ENCODE data around the gene FGF1.

FGF1 gene

DNA sequence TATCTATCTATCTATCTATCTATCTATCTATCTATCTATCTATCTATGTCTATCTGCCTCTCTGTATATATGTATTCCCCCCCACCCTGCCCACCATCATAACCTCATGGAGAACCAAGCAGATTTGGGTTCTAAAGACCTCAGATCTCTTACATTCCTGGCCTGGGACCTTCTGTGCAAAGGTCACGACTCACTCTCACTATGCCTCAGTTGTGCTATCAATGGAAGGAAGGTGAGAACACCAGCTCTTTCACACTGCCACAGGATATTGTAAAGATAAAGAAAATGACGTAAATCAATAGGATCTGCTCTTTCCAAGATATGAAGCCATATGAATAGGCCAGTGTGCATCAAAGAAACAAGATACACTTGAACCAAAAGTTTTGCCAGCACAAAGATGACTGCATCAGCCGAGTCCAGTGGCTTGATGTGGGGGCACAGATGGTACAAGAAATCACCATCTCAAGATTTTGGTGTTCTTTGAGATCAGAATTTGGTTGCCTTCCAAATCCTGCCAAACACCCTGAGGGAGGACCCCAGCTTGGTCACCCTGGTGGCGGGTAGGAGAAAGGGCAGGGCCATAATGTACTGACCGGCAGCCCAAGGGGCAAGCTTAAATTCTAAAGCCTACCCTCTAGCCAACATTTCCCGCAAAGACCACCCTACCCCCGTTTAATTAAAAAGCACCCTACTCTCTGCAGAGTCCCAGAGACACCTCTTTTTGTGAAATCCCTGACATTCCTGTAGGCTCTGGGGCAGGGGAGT is 8.4 kb upstream of the FGF1 start:
- Histone ChIP-seq H3K27ac (ENCODE audit: low read length) (no peak overlapping the region), H3K4me1 (ENCODE audit: control insufficient read depth, low read depth, low read length) (peaks cover 12% of the 10 kb centered on the region), H3K36me3 (ENCODE audit: control insufficient read depth, low read depth, low read length) (no peaks in the 10 kb centered on the region), H3K27me3 (ENCODE audit: control insufficient read depth, insufficient read depth, low read length) (no peaks in the 10 kb centered on the region), H3K9me3 (ENCODE audit: control insufficient read depth, low read depth, low read length) (no peaks in the 10 kb centered on the region), H3K9ac (ENCODE audit: low read length) (no peak overlapping the region), H3K4me3 (ENCODE audit: low read length) (no peak overlapping the region)

DNA sequence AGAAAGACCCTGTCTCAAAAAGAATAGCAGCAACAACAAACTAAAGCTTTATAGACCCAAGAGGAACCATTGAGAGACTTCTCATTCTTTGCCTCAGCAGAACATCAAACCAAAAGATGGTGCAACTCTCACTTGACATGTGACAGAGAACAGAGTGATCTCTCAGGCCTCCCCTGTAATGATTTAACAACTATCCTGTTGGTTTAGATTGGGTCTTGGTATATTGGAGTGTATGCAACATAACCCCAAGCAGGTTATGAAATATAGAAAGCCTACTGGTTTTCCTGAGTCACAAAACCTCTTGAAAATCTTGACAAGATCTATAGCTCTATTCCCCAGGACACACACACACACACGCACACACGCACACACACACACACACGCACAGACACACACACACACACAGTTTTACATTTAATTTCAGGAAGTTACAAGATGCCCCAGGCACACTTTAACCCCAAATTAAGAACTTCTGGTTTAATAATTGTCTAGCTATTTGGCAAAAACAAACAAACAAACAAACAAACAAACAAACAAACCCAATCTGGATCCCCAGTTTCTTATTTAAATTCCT is 6.5 kb upstream of the FGF1 start:
- Histone ChIP-seq H3K27ac (ENCODE audit: low read length) (no peak overlapping the region), H3K9me3 (ENCODE audit: control insufficient read depth, low read depth, low read length) (no peaks in the 10 kb centered on the region), H3K4me1 (ENCODE audit: control insufficient read depth, low read depth, low read length) (peaks cover 9% of the 10 kb centered on the region), H3K27me3 (ENCODE audit: control insufficient read depth, insufficient read depth, low read length) (no peaks in the 10 kb centered on the region), H3K4me3 (ENCODE audit: low read length) (no peak overlapping the region), H3K36me3 (ENCODE audit: control insufficient read depth, low read depth, low read length) (no peaks in the 10 kb centered on the region), H3K9ac (ENCODE audit: low read length) (no peak overlapping the region)

DNA sequence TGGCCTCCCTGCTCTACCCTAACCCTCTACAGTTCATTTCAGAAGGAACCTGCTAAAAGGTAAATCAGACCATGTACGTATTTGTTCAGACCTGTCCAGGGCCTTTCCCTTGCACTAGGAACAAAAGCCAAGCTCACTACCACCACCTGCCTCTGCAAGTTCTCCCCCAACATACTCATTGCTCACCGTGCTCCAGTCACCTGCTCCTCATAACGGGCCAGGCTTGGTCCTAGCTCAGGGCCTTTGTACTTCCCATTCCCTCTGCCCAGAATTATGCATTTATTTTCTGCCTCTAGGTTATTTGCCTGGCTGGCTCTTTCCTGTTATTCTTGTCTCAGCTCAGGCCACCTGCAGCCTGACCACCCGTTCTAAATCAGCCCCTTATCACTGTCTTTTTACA is 4.8 kb upstream of the FGF1 start:
- Histone ChIP-seq H3K4me1 (ENCODE audit: control insufficient read depth, low read depth, low read length) (peaks cover 20% of the 10 kb centered on the region), H3K36me3 (ENCODE audit: control insufficient read depth, low read depth, low read length) (no peaks in the 10 kb centered on the region), H3K27ac (ENCODE audit: low read length) (no peak overlapping the region)

DNA sequence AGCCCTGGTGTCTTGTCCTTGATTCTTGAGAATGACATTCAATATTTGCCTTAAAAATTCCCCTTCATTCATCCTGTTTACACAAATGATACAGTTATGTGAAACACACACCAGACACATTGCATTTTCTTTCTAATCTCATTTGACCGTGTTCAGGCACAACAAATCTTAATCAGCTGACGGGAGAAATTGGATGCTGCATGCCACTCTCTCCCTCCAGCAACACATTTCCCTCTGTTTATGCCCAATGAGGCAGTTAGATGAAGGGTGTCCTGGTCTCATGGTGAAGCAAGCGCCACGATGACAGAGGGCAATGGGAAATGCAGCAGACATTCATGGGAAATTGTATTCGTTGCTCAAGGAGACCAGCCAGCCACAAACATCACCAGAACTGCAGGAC is 3.2 kb upstream of the FGF1 start:
- H3K9me3 ChIP-seq (ENCODE audit: control insufficient read depth, low read depth, low read length): no peaks in the 10 kb centered on the region
- H3K4me3 ChIP-seq (ENCODE audit: low read length): no peak overlapping the region
- H3K9ac ChIP-seq (ENCODE audit: low read length): no peak overlapping the region
- no peaks in the 10 kb centered on the region for H3K36me3 ChIP-seq (ENCODE audit: control insufficient read depth, low read depth, low read length)
- H3K27ac ChIP-seq (ENCODE audit: low read length): no peak overlapping the region
- peaks cover 36% of the 10 kb centered on the region for H3K4me1 ChIP-seq (ENCODE audit: control insufficient read depth, low read depth, low read length)
- H3K27me3 ChIP-seq (ENCODE audit: control insufficient read depth, insufficient read depth, low read length): no peaks in the 10 kb centered on the region

More for the DNA sequence above, 4.8 kb upstream of the FGF1 start:
- no peak overlapping the region for H3K4me3 ChIP-seq (ENCODE audit: low read length)
- H3K9me3 ChIP-seq (ENCODE audit: control insufficient read depth, low read depth, low read length): no peaks in the 10 kb centered on the region
- H3K9ac ChIP-seq (ENCODE audit: low read length): no peak overlapping the region
- no peaks in the 10 kb centered on the region for H3K27me3 ChIP-seq (ENCODE audit: control insufficient read depth, insufficient read depth, low read length)

DNA sequence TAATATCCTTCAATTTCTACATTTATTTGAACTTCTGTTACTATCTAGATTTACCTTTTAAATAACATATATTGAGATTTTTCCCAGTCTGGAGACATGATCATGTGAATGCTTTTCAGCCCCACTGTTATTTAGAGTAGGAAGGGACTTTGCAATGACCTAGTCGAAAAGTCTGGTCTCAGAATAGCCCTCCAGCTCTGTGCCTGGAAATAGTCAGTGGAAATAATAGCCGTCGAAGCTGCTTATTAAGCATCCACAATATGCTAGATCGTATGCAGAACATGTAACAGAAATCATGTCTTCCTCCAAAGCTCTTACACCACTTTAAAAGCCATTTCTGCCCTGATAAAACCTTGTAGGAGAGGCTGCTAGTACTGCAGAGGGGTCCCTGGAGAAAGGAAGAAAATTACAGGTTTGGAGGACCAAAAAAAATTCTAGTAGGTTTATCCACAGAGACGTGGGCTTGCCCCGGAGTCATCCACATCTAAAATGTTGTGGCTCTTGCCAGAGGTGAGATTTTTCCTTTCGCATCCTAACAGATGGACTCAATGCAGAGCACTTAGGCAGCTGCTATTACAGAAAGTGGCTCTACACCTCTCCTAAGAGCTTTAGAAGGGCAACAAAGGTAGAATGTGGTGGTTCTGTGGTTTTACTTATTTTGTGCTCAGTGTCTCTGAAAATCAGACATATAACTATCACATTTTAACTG is 2.5 kb upstream of the FGF1 start:
- Histone ChIP-seq H3K9me3 (ENCODE audit: control insufficient read depth, low read depth, low read length) (no peaks in the 10 kb centered on the region), H3K4me3 (ENCODE audit: low read length) (no peak overlapping the region), H3K27me3 (ENCODE audit: control insufficient read depth, insufficient read depth, low read length) (no peaks in the 10 kb centered on the region), H3K4me1 (ENCODE audit: control insufficient read depth, low read depth, low read length) (peaks cover 39% of the 10 kb centered on the region), H3K9ac (ENCODE audit: low read length) (no peak overlapping the region), H3K36me3 (ENCODE audit: control insufficient read depth, low read depth, low read length) (no peaks in the 10 kb centered on the region), H3K27ac (ENCODE audit: low read length) (no peak overlapping the region)

DNA sequence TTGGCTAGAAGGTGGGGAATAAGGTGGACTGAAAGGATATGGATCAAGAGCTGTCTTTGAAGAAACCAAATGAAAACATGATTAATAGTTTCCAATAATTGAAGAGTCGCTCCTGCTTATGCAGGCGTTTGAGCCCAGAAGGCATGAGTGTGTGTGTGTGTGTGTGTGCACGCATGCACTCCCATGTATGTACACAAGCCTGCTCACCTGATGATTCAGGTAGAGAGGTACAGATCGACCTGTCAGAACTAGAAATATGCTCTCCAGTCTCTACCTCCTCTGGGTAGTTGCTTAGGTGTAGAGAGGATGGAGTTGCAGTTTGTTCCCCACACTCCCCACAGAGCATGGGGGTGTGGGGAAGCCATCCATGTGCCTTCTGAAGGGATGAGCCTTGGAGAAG is 1.1 kb upstream of the FGF1 start:
- Histone ChIP-seq H3K4me3 (ENCODE audit: low read length) (no peak overlapping the region), H3K36me3 (ENCODE audit: control insufficient read depth, low read depth, low read length) (no peaks in the 10 kb centered on the region), H3K27me3 (ENCODE audit: control insufficient read depth, insufficient read depth, low read length) (no peaks in the 10 kb centered on the region), H3K9me3 (ENCODE audit: control insufficient read depth, low read depth, low read length) (no peaks in the 10 kb centered on the region), H3K27ac (ENCODE audit: low read length) (no peak overlapping the region), H3K4me1 (ENCODE audit: control insufficient read depth, low read depth, low read length) (peaks cover 39% of the 10 kb centered on the region), H3K9ac (ENCODE audit: low read length) (no peak overlapping the region)

DNA sequence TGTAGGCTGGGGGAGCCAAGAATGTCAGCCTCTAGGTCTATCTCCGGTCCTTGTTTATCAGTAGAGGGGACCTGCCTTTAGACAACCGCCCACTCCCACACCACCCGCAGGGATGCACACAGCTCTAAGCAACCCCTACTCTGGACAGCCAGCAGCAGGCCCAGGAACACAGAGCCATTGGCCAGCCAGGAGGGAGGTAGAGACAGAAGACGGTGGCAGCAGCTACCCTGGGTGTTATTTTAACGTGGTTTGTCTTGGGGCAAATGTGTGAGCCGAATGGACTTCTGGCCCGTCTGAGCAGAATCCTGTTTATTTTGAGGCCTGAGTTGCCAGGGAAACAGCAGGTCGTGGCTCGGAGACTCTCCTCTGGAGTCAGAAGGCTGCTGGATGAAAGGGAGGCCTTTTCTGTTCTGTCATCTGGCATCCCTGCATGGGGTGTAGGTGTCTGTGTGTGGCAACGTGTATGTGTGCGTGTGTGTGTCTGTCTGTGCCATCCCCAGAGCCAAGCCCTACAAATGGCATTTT is 382 bp upstream of the FGF1 start:
- Histone ChIP-seq H3K4me1 (ENCODE audit: control insufficient read depth, low read depth, low read length) (peaks cover 39% of the 10 kb centered on the region), H3K27me3 (ENCODE audit: control insufficient read depth, insufficient read depth, low read length) (no peaks in the 10 kb centered on the region), H3K4me3 (ENCODE audit: low read length) (no peak overlapping the region), H3K27ac (ENCODE audit: low read length) (no peak overlapping the region), H3K9ac (ENCODE audit: low read length) (no peak overlapping the region), H3K36me3 (ENCODE audit: control insufficient read depth, low read depth, low read length) (no peaks in the 10 kb centered on the region), H3K9me3 (ENCODE audit: control insufficient read depth, low read depth, low read length) (no peaks in the 10 kb centered on the region)

DNA sequence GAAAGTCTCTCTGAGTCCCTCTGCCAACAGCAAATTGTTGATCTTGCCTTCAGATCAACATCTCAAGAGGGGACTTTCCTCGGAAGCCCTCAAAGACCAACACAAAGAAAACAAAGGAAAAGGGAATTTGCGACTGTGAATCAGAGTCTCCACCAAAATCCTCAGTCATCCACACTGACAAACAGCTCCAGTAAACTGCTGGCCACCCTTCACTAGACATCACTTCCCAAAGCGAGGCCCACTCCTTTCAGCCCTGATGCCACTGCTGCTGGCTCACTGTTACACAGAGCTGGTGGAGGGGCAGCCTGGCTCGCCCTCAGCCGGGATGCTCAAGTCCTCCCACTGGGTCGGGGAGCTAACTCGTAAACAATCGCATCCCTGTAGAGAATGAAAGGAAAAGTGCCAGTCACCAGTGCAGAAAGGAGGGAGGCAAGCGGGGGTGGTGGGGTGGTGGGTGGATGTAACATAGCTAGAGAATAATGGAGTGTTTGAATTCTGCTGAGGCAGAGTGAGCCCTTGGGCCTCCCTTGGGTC is 1.3 kb downstream of the FGF1 start:
- Histone ChIP-seq H3K36me3 (ENCODE audit: control insufficient read depth, low read depth, low read length) (no peaks in the 10 kb centered on the region), H3K27me3 (ENCODE audit: control insufficient read depth, insufficient read depth, low read length) (no peaks in the 10 kb centered on the region), H3K27ac (ENCODE audit: low read length) (peak overlapping the region; percentile 55), H3K4me3 (ENCODE audit: low read length) (peak overlapping the region; percentile 10), H3K9me3 (ENCODE audit: control insufficient read depth, low read depth, low read length) (no peaks in the 10 kb centered on the region), H3K4me1 (ENCODE audit: control insufficient read depth, low read depth, low read length) (peaks cover 39% of the 10 kb centered on the region), H3K9ac (ENCODE audit: low read length) (no peak overlapping the region)

DNA sequence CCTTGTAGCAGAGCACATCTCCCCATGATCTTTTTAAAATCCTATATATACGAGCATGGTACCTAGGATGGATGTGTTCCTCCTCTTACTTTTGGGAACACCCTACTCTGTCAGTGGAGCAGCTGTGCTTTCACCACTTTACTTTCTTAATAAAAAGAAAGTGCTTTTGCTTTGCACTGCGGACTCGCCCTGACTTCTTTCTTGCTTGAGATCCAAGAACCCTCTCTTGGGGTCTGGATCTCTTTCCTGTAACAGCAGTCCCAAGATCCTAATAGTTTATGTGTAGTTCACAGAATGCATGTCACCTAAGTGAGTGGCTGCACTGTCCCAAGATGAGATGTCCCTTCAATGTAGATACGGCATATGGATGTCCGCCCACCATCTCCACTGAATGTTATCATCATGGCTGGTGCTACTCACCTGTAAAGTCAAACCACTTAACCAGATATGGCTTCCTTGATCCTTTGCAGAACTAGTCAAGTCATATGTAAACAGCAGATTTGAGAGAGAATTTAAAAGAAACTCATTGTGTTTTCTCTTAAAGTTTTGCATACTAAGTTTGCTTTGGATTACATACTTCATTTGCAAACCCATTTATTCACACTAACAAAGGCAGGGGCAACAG is 1.9 kb downstream of the FGF1 start:
- peaks cover 39% of the 10 kb centered on the region for H3K4me1 ChIP-seq (ENCODE audit: control insufficient read depth, low read depth, low read length)
- H3K4me3 ChIP-seq (ENCODE audit: low read length): peak overlapping the region; percentile 4
- no peaks in the 10 kb centered on the region for H3K9me3 ChIP-seq (ENCODE audit: control insufficient read depth, low read depth, low read length)
- H3K27ac ChIP-seq (ENCODE audit: low read length): peak overlapping the region; percentile 55
- no peaks in the 10 kb centered on the region for H3K27me3 ChIP-seq (ENCODE audit: control insufficient read depth, insufficient read depth, low read length)
- no peaks in the 10 kb centered on the region for H3K36me3 ChIP-seq (ENCODE audit: control insufficient read depth, low read depth, low read length)
- H3K9ac ChIP-seq (ENCODE audit: low read length): no peak overlapping the region

DNA sequence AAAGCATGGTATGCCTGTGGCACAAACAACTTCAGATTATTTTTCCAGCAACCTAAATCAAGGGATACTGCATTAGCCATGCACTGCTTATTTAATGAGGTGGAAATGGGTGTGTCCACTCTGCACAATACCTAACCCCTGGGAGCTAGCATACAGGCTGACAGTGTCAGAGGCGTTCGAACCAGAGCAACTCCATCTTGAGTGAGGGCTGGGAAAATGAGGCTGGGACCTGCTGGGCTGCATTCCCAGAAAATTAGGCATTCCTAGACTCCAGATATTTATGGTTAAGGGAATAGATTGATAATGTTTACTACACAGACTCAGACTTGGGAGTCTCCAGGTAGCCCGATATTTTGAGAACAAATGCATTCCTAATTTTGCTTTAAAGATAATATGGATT is 2.8 kb downstream of the FGF1 start:
- no peaks in the 10 kb centered on the region for H3K36me3 ChIP-seq (ENCODE audit: control insufficient read depth, low read depth, low read length)
- no peak overlapping the region for H3K4me3 ChIP-seq (ENCODE audit: low read length)
- H3K9me3 ChIP-seq (ENCODE audit: control insufficient read depth, low read depth, low read length): no peaks in the 10 kb centered on the region
- no peaks in the 10 kb centered on the region for H3K27me3 ChIP-seq (ENCODE audit: control insufficient read depth, insufficient read depth, low read length)
- H3K4me1 ChIP-seq (ENCODE audit: control insufficient read depth, low read depth, low read length): peaks cover 39% of the 10 kb centered on the region
- no peak overlapping the region for H3K9ac ChIP-seq (ENCODE audit: low read length)
- no peak overlapping the region for H3K27ac ChIP-seq (ENCODE audit: low read length)

DNA sequence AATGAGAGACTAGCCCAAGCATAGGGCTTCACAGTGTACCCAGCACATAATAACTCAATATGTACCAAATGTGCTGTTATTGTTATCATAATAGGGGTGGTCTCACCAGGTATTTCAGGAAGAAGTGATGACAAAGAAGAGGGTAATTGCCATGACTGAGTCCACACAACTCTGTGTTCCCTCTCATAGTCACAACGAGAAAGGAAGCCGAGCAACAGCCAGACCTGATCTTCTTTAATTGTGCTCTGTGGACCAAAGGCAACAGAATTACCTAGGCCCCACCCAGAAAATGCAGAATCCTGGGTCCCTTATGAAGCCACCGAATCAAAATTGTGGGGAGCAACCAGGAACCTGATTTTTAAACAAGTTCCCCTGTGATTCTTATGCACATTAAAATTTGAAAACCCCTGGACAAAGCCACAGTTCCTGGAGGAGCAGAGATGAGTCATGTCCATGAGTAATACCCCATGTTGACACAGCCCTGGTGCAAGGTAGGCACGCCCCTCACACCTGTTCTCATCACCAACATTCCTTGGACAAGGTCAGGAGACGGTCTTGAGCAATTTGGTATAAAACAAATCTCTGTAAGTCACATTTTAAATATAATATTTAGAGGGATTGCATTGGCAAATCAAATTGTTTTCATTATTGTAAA is 5.2 kb downstream of the FGF1 start:
- Histone ChIP-seq H3K4me1 (ENCODE audit: control insufficient read depth, low read depth, low read length) (peaks cover 20% of the 10 kb centered on the region), H3K36me3 (ENCODE audit: control insufficient read depth, low read depth, low read length) (no peaks in the 10 kb centered on the region), H3K9me3 (ENCODE audit: control insufficient read depth, low read depth, low read length) (no peaks in the 10 kb centered on the region), H3K27me3 (ENCODE audit: control insufficient read depth, insufficient read depth, low read length) (no peaks in the 10 kb centered on the region), H3K9ac (ENCODE audit: low read length) (no peak overlapping the region), H3K27ac (ENCODE audit: low read length) (no peak overlapping the region), H3K4me3 (ENCODE audit: low read length) (no peak overlapping the region)

All from iPS-18a (cell line).